CD14-positive monocyte (primary cell): Measurements from ENCODE around the gene NAPSA. TPM values are rescaled to one million over a fixed set of nuclear protein-coding genes. Genes with fewer than 3 reads are reported as not detected.

Source experiments
- DNase-seq, 3 donors: peaks; one replicate each; pipeline ENCODE4 v3.0.0-alpha.2; 2011 to 2022
- H2AFZ ChIP-seq: 2 replicates; pipeline ENCODE4 v1.6.0; 2012; ENCODE audit warnings: mild to moderate bottlenecking, low read depth, low read length, inconsistent platforms; ENCODE audit not compliant: insufficient read depth, poor library complexity, severe bottlenecking
- H3K27ac ChIP-seq, 2 donors: 1 replicate in 1 of 2; 2 replicates in 1 of 2; pipeline ENCODE4 v1.5.1; 2012 to 2013; ENCODE audit warnings: low read length in 2 of 2, control low read depth in 1 of 2, inconsistent platforms in 1 of 2, low read depth in 1 of 2, mild to moderate bottlenecking in 1 of 2
- H3K27me3 ChIP-seq, 2 donors: one replicate each; pipeline versions ENCODE4 v1.6.0 to v1.6.1; 2011 to 2013; ENCODE audit warnings: low read length in 2 of 2; ENCODE audit not compliant: control insufficient read depth in 2 of 2, insufficient read depth in 2 of 2
- H3K36me3 ChIP-seq, 2 donors: replicated peaks in 1 of 2; 1 replicate in 1 of 2; 2 replicates in 1 of 2; pipeline versions ENCODE4 v1.5.1 to v1.6.1; 2012 to 2013; ENCODE audit warnings: low read length in 2 of 2, control low read depth in 1 of 2, inconsistent platforms in 1 of 2, mild to moderate bottlenecking in 1 of 2; ENCODE audit not compliant: insufficient read depth in 2 of 2, control insufficient read depth in 1 of 2
- H3K4me1 ChIP-seq, 2 donors: 1 replicate in 1 of 2; 2 replicates in 1 of 2; pipeline versions ENCODE4 v1.5.1 to v1.6.1; 2012 to 2013; ENCODE audit warnings: low read length in 2 of 2, control low read depth in 1 of 2, inconsistent platforms in 1 of 2, mild to moderate bottlenecking in 1 of 2, moderate library complexity in 1 of 2; ENCODE audit not compliant: insufficient read depth in 2 of 2, control insufficient read depth in 1 of 2
- H3K4me2 ChIP-seq: replicated peaks from 2 replicates; pipeline ENCODE3; 2012; ENCODE audit warnings: low read length, moderate library complexity, mild to moderate bottlenecking; ENCODE audit not compliant: poor library complexity, severe bottlenecking; ENCODE audit errors: extremely low read depth
- H3K4me3 ChIP-seq, 3 experiments: fragments of 200-600 bp in 1 of 3; sonication (generic) in 1 of 3; replicated peaks in 1 of 3; 1 replicate in 2 of 3; 2 replicates in 1 of 3; pipeline ENCODE4 v1.5.1; 2011 to 2013; ENCODE audit warnings: low read length in 3 of 3, mild to moderate bottlenecking in 3 of 3, control low read depth in 2 of 3, low read depth in 2 of 3, inconsistent platforms in 1 of 3, moderate library complexity in 1 of 3
- H3K79me2 ChIP-seq: 2 replicates; pipeline ENCODE4 v1.6.0; 2012; ENCODE audit warnings: mild to moderate bottlenecking, control low read depth, inconsistent platforms, low read length, moderate library complexity; ENCODE audit not compliant: insufficient read depth
- H3K9ac ChIP-seq: 2 replicates; pipeline ENCODE4 v1.6.0; 2017; ENCODE audit warnings: low read length, mild to moderate bottlenecking; ENCODE audit not compliant: insufficient read depth, poor library complexity, severe bottlenecking
- H3K9me3 ChIP-seq, 2 donors: replicated peaks in 1 of 2; 1 replicate in 1 of 2; 2 replicates in 1 of 2; pipeline versions ENCODE4 v1.5.1 to v1.6.1; 2012 to 2013; ENCODE audit warnings: low read length in 2 of 2, control low read depth in 1 of 2; ENCODE audit not compliant: control insufficient read depth in 1 of 2, insufficient read depth in 1 of 2
- H4K20me1 ChIP-seq: 2 replicates; pipeline ENCODE4 v1.6.0; 2012; ENCODE audit warnings: mild to moderate bottlenecking, low read length, control low read depth, moderate library complexity; ENCODE audit not compliant: insufficient read depth
- H3K27ac Mint-ChIP-seq, 7 donors: one replicate each; pipeline ENCODE4 v1.8.0; 2020; ENCODE audit warnings: mild to moderate bottlenecking in 7 of 7, mixed read lengths in 7 of 7, moderate library complexity in 6 of 7, inconsistent platforms in 2 of 7
- H3K27me3 Mint-ChIP-seq, 3 donors: one replicate each; pipeline ENCODE4 v1.8.0; 2021 to 2022; ENCODE audit warnings: low read depth in 3 of 3, mild to moderate bottlenecking in 3 of 3, mixed read lengths in 3 of 3, moderate library complexity in 3 of 3, inconsistent platforms in 1 of 3
- H3K36me3 Mint-ChIP-seq, 2 donors: one replicate each; pipeline ENCODE4 v1.8.0; 2020; ENCODE audit warnings: mixed read lengths in 2 of 2, inconsistent platforms in 1 of 2, mild to moderate bottlenecking in 1 of 2
- H3K4me1 Mint-ChIP-seq: one replicate; pipeline ENCODE4 v1.8.0; 2020; ENCODE audit warnings: mild to moderate bottlenecking, mixed read lengths
- H3K4me3 Mint-ChIP-seq, 2 donors: one replicate each; pipeline ENCODE4 v1.8.0; 2020; ENCODE audit warnings: mild to moderate bottlenecking in 2 of 2, mixed read lengths in 2 of 2, moderate library complexity in 1 of 2
- H3K9me3 Mint-ChIP-seq, 7 donors: one replicate each; pipeline ENCODE4 v1.8.0; 2020 to 2022; ENCODE audit warnings: mixed read lengths in 7 of 7, mild to moderate bottlenecking in 6 of 7, moderate library complexity in 6 of 7, inconsistent platforms in 2 of 7
- WGBS: methylation state at CpG from one replicate; pipeline ENCODE4 v1.1.5; 2013; ENCODE audit warnings: missing lambda C conversion rate; ENCODE audit not compliant: insufficient coverage; 5-methylcytosine and 5-hydroxymethylcytosine counted together
- intact Hi-C, 2 donors: fragments of 100-400 bp; cut with micrococcal nuclease; formaldehyde crosslinking; loops; one replicate each; pipeline versions ENCODE4 v1.15.0 to v1.15.1; 2023
- polyA plus RNA-seq, 3 donors: library from polyadenylated mRNA; depleted of rRNA in 1 of 3; unstranded in 2 of 3; stranded (reverse) in 1 of 3; fragments of 300-500 nt in 2 of 3; fragments of >200 nt in 1 of 3; fragmentation: Illumina TruSeq in 2 of 3; gene quantifications; 1 replicate in 2 of 3; 2 replicates in 1 of 3; pipeline ENCODE4 v1.2.3, GENCODE V29; 2012 to 2021
- TF ChIP-seq, protein P1 (sequence below): fragments of 200-600 bp; IDR thresholded peaks from one replicate; pipeline ENCODE4 v1.8.0; 2022; ENCODE audit warnings: antibody characterized with exemption, mild to moderate bottlenecking

The NAPSA gene
- polyA plus RNA-seq, 3 donors, result 0.27 to 1.3 (median 0.52) TPM

GRCh38 chr19:50322234-50322633, 43.2 kb downstream of the NAPSA start:
- DNase-seq, result no peak
- Mint-ChIP-seq H3K9me3 (peaks cover 0 to 18% (median 8%) of the 10 kb centered on the region in 7 donors), H3K27ac (no peak overlapping the region), H3K4me1 (peaks cover 15% of the 10 kb centered on the region), H3K27me3 (peaks cover 22 to 42% (median 40%) of the 10 kb centered on the region in 3 donors), H3K4me3 (no peak overlapping the region), H3K36me3 (peaks cover 13 to 18% of the 10 kb centered on the region in 2 donors)
- peaks cover 55% of the 10 kb centered on the region for H4K20me1 ChIP-seq
- H3K4me1 ChIP-seq, result peaks cover 16 to 21% of the 10 kb centered on the region in 2 donors
- H3K27me3 ChIP-seq, result peaks cover 13 to 22% of the 10 kb centered on the region in 2 donors
- TF ChIP-seq, protein P1, sequence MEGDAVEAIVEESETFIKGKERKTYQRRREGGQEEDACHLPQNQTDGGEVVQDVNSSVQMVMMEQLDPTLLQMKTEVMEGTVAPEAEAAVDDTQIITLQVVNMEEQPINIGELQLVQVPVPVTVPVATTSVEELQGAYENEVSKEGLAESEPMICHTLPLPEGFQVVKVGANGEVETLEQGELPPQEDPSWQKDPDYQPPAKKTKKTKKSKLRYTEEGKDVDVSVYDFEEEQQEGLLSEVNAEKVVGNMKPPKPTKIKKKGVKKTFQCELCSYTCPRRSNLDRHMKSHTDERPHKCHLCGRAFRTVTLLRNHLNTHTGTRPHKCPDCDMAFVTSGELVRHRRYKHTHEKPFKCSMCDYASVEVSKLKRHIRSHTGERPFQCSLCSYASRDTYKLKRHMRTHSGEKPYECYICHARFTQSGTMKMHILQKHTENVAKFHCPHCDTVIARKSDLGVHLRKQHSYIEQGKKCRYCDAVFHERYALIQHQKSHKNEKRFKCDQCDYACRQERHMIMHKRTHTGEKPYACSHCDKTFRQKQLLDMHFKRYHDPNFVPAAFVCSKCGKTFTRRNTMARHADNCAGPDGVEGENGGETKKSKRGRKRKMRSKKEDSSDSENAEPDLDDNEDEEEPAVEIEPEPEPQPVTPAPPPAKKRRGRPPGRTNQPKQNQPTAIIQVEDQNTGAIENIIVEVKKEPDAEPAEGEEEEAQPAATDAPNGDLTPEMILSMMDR, result no peak
- H3K9me3 ChIP-seq, result peaks cover 0 to 9% of the 10 kb centered on the region in 2 donors
- no peak overlapping the region for H2AFZ ChIP-seq
- intact Hi-C loops, result loop anchor here in 1 of 2 donors (10.0 kb wide), 1 partner anchor 483 kb away; no protein-coding TSS in a partner anchor
- H3K36me3 ChIP-seq, result peaks cover 0 to 6% of the 10 kb centered on the region in 2 donors
- H3K79me2 ChIP-seq, result no peaks in the 10 kb centered on the region
- no peak overlapping the region for H3K4me2 ChIP-seq
- H3K4me3 ChIP-seq, result no peak overlapping the region
- no peak overlapping the region for H3K9ac ChIP-seq
- no peak overlapping the region for H3K27ac ChIP-seq
- WGBS, result 87% methylated on average over 12 of the region's 12 CpGs

DNA sequence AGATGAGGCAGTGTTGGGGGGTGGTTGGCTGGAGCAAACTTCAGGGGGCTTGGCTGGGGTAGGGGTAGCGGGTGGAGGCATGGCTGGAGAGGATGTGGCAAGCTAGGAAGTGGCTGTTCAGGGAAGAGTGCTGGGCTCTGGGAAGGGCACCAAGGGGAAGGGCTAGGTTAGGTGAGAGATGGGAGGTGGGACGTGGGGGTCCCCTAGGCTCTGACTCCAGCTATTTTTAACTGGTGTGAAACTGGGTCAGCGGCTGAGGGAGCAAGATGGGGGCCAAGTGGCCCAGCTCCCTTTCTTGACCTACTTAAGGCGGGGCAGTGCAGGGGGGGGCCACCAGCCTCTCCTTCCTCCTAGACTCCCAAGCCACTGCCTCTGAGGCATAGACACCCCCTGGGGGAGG, 43.6 kb downstream of the NAPSA start:
- no peak overlapping the region for H3K4me3 Mint-ChIP-seq
- 80% methylated on average over 4 of the region's 4 CpGs for WGBS
- intact Hi-C loops, result loop anchor here in 1 of 2 donors (10.0 kb wide), 1 partner anchor 483 kb away; no protein-coding TSS in a partner anchor

More for the DNA sequence above, 43.6 kb downstream of the NAPSA start:
- H3K9me3 ChIP-seq, result peaks cover 0 to 8% of the 10 kb centered on the region in 2 donors
- no peak overlapping the region for H3K9ac ChIP-seq
- no peaks in the 10 kb centered on the region for H3K79me2 ChIP-seq
- no peak overlapping the region for H3K27ac Mint-ChIP-seq
- H3K4me1 Mint-ChIP-seq, result peaks cover 11% of the 10 kb centered on the region
- H4K20me1 ChIP-seq, result peaks cover 51% of the 10 kb centered on the region
- H3K36me3 Mint-ChIP-seq, result peaks cover 9 to 14% of the 10 kb centered on the region in 2 donors
- peaks cover 0 to 14% (median 5%) of the 10 kb centered on the region in 7 donors for H3K9me3 Mint-ChIP-seq
- H3K4me3 ChIP-seq, result no peak overlapping the region
- H3K27me3 ChIP-seq, result peaks cover 9 to 22% of the 10 kb centered on the region in 2 donors
- H3K4me2 ChIP-seq, result no peak overlapping the region
- H3K27me3 Mint-ChIP-seq, result peaks cover 20 to 41% (median 40%) of the 10 kb centered on the region in 3 donors
- no peak overlapping the region for H2AFZ ChIP-seq
- H3K36me3 ChIP-seq, result peaks cover 0 to 6% of the 10 kb centered on the region in 2 donors
- TF ChIP-seq, protein P1, result no peak
- no peak overlapping the region for H3K27ac ChIP-seq
- DNase-seq, result no peak
- peaks cover 12 to 17% of the 10 kb centered on the region in 2 donors for H3K4me1 ChIP-seq
